Osteocyte (in vitro differentiated cells): ENCODE data around the gene TP73. TPM values are rescaled to one million over a fixed set of nuclear protein-coding genes. Genes with fewer than 3 reads are reported as not detected.

Source experiments
- DNase-seq: peaks from one replicate; pipeline ENCODE4 v3.0.0; 2021; ENCODE audit warnings: mixed read lengths; ENCODE audit not compliant: unreplicated experiment; ENCODE audit errors: extremely low spot score
- H3K27ac Mint-ChIP-seq: one replicate; pipeline ENCODE4 v1.8.0; 2021; ENCODE audit warnings: mild to moderate bottlenecking, mixed read lengths; ENCODE audit not compliant: unreplicated experiment
- H3K27me3 Mint-ChIP-seq: one replicate; pipeline ENCODE4 v1.8.0; 2021; ENCODE audit warnings: mixed read lengths; ENCODE audit not compliant: unreplicated experiment
- H3K36me3 Mint-ChIP-seq: one replicate; pipeline ENCODE4 v1.8.0; 2021; ENCODE audit warnings: mixed read lengths; ENCODE audit not compliant: unreplicated experiment
- H3K4me1 Mint-ChIP-seq: one replicate; pipeline ENCODE4 v1.8.0; 2021; ENCODE audit warnings: mixed read lengths; ENCODE audit not compliant: unreplicated experiment
- H3K4me3 Mint-ChIP-seq: one replicate; pipeline ENCODE4 v1.8.0; 2021; ENCODE audit warnings: mild to moderate bottlenecking, moderate library complexity, mixed read lengths; ENCODE audit not compliant: unreplicated experiment
- H3K9me3 Mint-ChIP-seq: one replicate; pipeline ENCODE4 v1.8.0; 2021; ENCODE audit warnings: mixed read lengths; ENCODE audit not compliant: unreplicated experiment
- total RNA-seq: library from RNA; stranded (reverse); gene quantifications from 2 replicates; pipeline ENCODE4 v1.2.1, GENCODE V29; 2021
- TF ChIP-seq, protein P1 (sequence below): fragments of 200-600 bp; sonication (generic); IDR thresholded peaks from 2 replicates; pipeline ENCODE4 v1.5.0; 2021; ENCODE audit warnings: antibody characterized with exemption, mild to moderate bottlenecking, moderate library complexity

TP73 gene
- total RNA-seq, 1 donor from 2014 or later = 0.24 TPM

DNA sequence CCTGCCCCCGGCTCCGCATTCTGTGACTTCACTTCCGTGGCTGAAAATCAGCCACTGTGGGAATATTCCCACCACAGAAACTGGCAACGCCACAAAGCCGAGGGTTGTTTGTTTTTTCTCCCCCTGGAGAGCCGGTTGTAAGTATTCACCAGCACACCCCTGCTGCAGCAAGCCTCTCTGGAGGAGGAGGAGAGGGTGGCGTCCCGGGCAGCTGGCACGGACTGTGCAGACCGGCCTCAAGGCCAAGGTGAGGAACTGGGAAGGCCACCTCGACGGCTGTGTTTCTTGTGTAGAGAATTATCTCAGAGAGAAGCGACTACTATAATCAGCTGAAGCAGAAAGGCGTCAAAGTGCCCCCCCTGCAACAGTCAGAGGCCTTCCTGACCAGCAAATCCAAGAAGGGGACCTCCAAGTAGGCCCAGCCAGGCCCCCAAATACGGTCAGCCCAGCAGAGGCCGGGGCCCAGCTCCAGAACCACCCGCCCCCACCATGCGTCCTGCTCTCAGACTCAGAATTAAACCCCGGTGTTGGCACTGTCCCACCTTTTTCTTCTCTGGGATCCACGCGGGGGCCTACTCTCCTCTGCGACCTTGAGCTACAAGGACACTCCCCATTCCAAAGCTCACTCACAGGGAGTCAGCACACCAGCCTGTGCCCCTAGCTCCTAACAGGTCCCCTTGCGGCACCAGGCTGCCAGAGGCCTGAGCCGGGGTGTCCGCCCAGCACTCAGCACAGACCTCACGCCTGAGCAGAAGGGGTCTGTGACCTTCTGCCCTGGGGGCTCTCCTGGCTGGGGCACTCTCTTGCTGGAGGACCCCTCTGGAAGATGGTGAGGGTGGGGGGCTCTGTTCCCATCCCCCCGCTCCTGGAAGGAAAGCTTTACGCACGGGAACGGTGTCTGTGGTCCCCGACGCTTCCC is 119.1 kb downstream of the TP73 start:
- Mint-ChIP-seq H3K4me1 (peaks cover 15% of the 10 kb centered on the region), H3K27ac (no peak overlapping the region), H3K9me3 (no peaks in the 10 kb centered on the region), H3K36me3 (no peaks in the 10 kb centered on the region), H3K4me3 (peak overlapping the region; percentile 57), H3K27me3 (peaks cover 11% of the 10 kb centered on the region)
- TF ChIP-seq, protein P1, sequence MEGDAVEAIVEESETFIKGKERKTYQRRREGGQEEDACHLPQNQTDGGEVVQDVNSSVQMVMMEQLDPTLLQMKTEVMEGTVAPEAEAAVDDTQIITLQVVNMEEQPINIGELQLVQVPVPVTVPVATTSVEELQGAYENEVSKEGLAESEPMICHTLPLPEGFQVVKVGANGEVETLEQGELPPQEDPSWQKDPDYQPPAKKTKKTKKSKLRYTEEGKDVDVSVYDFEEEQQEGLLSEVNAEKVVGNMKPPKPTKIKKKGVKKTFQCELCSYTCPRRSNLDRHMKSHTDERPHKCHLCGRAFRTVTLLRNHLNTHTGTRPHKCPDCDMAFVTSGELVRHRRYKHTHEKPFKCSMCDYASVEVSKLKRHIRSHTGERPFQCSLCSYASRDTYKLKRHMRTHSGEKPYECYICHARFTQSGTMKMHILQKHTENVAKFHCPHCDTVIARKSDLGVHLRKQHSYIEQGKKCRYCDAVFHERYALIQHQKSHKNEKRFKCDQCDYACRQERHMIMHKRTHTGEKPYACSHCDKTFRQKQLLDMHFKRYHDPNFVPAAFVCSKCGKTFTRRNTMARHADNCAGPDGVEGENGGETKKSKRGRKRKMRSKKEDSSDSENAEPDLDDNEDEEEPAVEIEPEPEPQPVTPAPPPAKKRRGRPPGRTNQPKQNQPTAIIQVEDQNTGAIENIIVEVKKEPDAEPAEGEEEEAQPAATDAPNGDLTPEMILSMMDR = no peak
- no peak for DNase-seq

DNA sequence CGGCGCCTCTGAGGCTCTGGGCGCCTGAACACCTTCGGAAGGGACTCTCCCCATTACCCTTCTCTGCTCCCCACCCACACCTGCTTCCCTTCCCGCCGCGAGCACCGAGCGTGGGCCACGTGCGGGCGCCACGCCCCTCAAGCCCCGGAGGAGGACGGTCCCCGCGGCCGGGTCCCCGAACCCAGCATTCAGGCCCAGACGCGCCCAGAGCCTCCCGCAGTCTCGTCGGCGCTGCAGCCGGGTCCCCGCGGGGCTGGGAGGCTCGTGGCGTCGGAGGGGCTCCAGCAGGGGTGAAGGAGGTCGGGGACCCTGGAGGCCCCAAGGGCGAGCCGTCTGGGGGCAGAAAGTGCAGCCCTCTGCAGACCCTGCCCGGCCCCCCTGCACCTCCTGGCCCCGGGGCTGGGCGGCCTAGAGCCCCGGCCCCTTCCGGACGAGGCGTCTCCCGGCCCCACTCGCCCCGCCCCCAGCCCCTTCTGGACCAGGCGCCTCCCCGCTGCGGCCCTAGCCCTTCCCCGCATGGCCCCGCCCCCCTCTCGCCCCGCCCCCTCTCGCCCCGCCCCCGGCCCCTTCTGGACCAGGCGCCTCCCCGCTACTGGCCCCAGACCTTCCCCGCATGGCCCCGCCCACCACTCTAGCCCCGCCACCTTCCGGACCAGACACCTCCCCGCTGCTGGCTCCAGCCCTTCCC is 119.9 kb downstream of the TP73 start:
- TF ChIP-seq, protein P1 = no peak
- Mint-ChIP-seq H3K36me3 (no peaks in the 10 kb centered on the region), H3K4me1 (peaks cover 16% of the 10 kb centered on the region), H3K4me3 (peak overlapping the region; percentile 57), H3K27ac (no peak overlapping the region), H3K27me3 (peaks cover 6% of the 10 kb centered on the region), H3K9me3 (no peaks in the 10 kb centered on the region)
- peak; percentile 92 for DNase-seq

DNA sequence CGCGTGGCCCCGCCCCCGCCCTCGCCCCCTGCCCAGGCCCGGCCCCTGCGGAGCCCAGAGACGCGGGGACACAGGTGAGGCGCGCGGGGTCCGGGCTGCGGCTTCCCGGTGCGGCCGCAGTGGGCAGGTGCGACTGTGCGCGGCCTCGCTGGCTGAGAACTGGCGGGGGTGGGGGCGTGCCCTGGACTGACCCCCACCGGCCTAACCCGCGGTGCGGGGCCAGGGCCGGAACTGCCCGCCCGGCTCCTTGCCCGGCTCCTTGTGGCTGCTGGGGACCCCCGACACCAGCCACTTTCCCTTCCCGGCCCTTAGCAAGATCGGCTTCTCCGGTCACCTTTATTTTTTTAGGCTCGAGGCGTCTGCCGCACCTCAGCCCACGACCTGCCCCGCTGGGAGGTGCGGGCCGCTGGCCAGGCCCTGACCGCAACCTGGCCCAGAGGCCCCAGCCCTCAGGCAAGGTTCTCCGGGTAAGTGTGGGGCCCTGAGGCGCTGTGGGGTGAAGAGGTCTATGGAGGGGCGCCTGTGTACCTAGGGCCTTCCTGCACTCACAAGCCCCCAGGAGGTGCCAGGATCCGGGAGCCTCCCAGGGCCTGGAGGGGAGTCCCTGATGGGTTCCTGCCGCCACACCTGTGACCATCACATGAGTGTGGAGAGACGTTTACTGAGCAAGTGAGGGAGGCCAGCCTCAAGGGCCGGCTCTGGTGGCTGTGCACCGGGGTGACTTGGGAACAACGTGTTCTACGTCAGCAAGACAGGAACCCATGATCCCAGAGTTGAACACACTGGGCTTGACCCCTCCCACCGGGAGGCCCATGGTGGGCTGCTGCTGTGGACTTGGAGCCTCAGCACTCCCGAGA is 120.6 kb downstream of the TP73 start, which contains the start of gene SMIM1:
Gene SMIM1 (plus strand): TSS at position 35 of the 857 bp plus-strand sequence. CDS start 2,625 bp downstream, outside the sequence.
- Mint-ChIP-seq H3K4me1 (peaks cover 16% of the 10 kb centered on the region), H3K4me3 (peak within 1 kb of the TSS; percentile 57), H3K27ac (no peak within 1 kb of the TSS), H3K9me3 (no peaks in the 10 kb centered on the region), H3K36me3 (no peaks in the 10 kb centered on the region), H3K27me3 (no peaks in the 10 kb centered on the region)
- TF ChIP-seq, protein P1 = no peak
- no peak for DNase-seq

DNA sequence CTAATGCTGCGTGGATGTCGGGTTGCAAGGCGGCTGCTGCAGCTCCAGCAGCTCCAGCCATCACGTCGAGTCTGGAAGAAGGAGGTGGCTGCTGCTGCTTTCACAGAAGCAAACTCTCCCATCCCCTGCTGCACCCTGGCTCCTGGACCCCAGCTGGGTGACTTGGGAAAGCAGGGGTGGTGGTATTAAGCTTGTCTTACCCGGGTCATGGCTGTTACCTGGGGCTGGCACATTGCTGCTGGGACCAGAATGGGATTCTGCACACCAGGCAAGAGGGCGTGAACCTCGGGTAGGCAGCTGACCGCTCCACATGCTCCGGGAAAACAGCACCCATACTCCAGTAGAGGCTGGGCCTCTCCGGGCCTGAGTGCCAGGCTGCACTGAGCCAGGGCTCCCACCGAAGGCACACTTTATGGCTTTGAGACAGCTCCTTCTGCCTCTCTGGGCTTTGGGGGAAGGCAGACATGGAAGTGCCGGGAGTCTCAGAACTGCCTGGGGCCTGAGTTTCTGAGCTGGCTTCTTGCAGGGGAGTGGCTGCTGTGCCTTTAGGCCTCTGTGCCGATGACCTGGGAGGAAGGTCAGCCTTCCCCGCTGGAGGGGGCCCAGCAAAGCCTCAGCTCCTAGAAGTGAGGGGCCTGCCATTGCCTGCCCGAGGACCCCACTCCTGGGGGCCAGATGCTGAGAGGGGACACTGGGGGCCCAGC is 121.4 kb downstream of the TP73 start:
- TF ChIP-seq, protein P1 = no peak
- H3K36me3 Mint-ChIP-seq = no peaks in the 10 kb centered on the region
- no peak overlapping the region for H3K4me3 Mint-ChIP-seq
- no peaks in the 10 kb centered on the region for H3K9me3 Mint-ChIP-seq
- no peaks in the 10 kb centered on the region for H3K27me3 Mint-ChIP-seq
- H3K27ac Mint-ChIP-seq = no peak overlapping the region
- no peak for DNase-seq
- peaks cover 16% of the 10 kb centered on the region for H3K4me1 Mint-ChIP-seq
